Measurements from ENCODE around the gene LRRC28.

DNA sequence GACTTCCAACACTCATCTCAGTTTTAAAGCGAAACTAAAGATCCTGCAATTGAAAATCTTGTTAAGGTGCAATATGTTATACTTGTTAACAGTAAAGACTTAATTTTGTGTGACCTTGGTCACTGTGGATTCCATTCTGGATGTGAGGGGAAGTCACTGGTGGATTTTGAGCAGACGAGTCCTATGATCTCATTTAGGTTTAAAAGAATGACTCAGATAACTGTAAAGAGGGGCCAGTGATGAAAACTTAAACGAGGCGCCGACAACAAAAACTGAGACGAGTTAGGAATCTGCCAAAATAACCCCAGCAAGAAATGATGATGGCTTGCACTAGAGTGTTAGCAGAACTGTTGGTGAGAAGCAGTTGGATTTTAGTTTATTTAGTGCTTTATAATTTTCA is 56.5 kb downstream of the LRRC28 start:
- TF ChIP-seq, protein P1, sequence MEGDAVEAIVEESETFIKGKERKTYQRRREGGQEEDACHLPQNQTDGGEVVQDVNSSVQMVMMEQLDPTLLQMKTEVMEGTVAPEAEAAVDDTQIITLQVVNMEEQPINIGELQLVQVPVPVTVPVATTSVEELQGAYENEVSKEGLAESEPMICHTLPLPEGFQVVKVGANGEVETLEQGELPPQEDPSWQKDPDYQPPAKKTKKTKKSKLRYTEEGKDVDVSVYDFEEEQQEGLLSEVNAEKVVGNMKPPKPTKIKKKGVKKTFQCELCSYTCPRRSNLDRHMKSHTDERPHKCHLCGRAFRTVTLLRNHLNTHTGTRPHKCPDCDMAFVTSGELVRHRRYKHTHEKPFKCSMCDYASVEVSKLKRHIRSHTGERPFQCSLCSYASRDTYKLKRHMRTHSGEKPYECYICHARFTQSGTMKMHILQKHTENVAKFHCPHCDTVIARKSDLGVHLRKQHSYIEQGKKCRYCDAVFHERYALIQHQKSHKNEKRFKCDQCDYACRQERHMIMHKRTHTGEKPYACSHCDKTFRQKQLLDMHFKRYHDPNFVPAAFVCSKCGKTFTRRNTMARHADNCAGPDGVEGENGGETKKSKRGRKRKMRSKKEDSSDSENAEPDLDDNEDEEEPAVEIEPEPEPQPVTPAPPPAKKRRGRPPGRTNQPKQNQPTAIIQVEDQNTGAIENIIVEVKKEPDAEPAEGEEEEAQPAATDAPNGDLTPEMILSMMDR (IDR thresholded peaks at IDR 0.05; ENCODE audit: low read depth, low read length): no peak
- no peak for TF ChIP-seq EZH2phosphoT487 (IDR thresholded peaks at IDR 0.05; ENCODE audit: low read depth)

Data from OCI-LY3 (cell line).